Keratinocyte (primary cell): ENCODE results near the gene P3H2. TPM values are rescaled to one million over a fixed set of nuclear protein-coding genes. Genes with fewer than 3 reads are reported as not detected.

Experiments
- DNase-seq: peaks from one replicate; pipeline ENCODE4 v3.0.0-alpha.2; 2011; ENCODE audit warnings: low read depth, missing footprints, low spot score
- FAIRE-seq: peaks from 2 replicates; lab custom pipeline; 2011; peaks lifted over from hg19 to GRCh38; lab: Jason Lieb, UNC
- H2AFZ ChIP-seq: 2 replicates; pipeline ENCODE4 v1.6.0; 2012; ENCODE audit warnings: low read length, control low read depth, inconsistent platforms; ENCODE audit not compliant: control insufficient read depth
- H3K27ac ChIP-seq: 2 replicates; pipeline ENCODE4 v1.5.1; 2011; ENCODE audit warnings: low read length; ENCODE audit not compliant: control insufficient read depth, insufficient read depth
- H3K27me3 ChIP-seq: 3 replicates; pipeline ENCODE4 v1.6.0; 2011; ENCODE audit warnings: low read length; ENCODE audit not compliant: control insufficient read depth, insufficient read depth; ENCODE audit errors: extremely low read depth
- H3K36me3 ChIP-seq, 2 experiments: 2 replicates in 1 of 2; 3 replicates in 1 of 2; pipeline ENCODE4 v1.5.1; 2011; ENCODE audit warnings: low read length in 2 of 2, mild to moderate bottlenecking in 1 of 2; ENCODE audit not compliant: control insufficient read depth in 2 of 2, insufficient read depth in 2 of 2; ENCODE audit errors: extremely low read depth in 1 of 2
- H3K4me1 ChIP-seq: 3 replicates; pipeline ENCODE4 v1.5.1; 2011; ENCODE audit warnings: low read length; ENCODE audit not compliant: control insufficient read depth, insufficient read depth; ENCODE audit errors: extremely low read depth
- H3K4me2 ChIP-seq: 3 replicates; pipeline ENCODE4 v1.6.0; 2011; ENCODE audit warnings: low read depth, low read length; ENCODE audit not compliant: control insufficient read depth, insufficient read depth; ENCODE audit errors: extremely low read depth
- H3K4me3 ChIP-seq, 3 experiments: fragments of 200-600 bp in 1 of 3; sonication (generic) in 1 of 3; 2 replicates in 2 of 3; 3 replicates in 1 of 3; pipeline ENCODE4 v1.5.1; 2011 to 2016; ENCODE audit warnings: low read length in 3 of 3, mild to moderate bottlenecking in 3 of 3, control low read depth in 2 of 3, inconsistent platforms in 1 of 3, low read depth in 1 of 3, mixed read lengths in 1 of 3, mixed run types in 1 of 3, moderate library complexity in 1 of 3; ENCODE audit not compliant: control insufficient read depth in 2 of 3, insufficient read depth in 2 of 3; ENCODE audit errors: extremely low read depth in 1 of 3
- H3K79me2 ChIP-seq: 2 replicates; pipeline ENCODE4 v1.6.0; 2012; ENCODE audit warnings: low read length; ENCODE audit not compliant: control insufficient read depth, insufficient read depth
- H3K9ac ChIP-seq: 3 replicates; pipeline ENCODE4 v1.6.0; 2011; ENCODE audit warnings: low read length; ENCODE audit not compliant: control insufficient read depth, insufficient read depth; ENCODE audit errors: extremely low read depth
- H3K9me1 ChIP-seq: 3 replicates; pipeline ENCODE4 v1.6.0; 2011; ENCODE audit warnings: low read length; ENCODE audit not compliant: control insufficient read depth, insufficient read depth; ENCODE audit errors: extremely low read depth
- H3K9me3 ChIP-seq: 2 replicates; pipeline ENCODE4 v1.5.1; 2012; ENCODE audit warnings: low read depth, low read length; ENCODE audit not compliant: control insufficient read depth
- H4K20me1 ChIP-seq: 3 replicates; pipeline ENCODE4 v1.6.0; 2011; ENCODE audit warnings: low read length; ENCODE audit not compliant: control insufficient read depth, insufficient read depth; ENCODE audit errors: extremely low read depth
- CTCF ChIP-seq, 3 experiments: IDR thresholded peaks in 1 of 3; conservative IDR thresholded peaks in 1 of 3; optimal IDR thresholded peaks in 1 of 3; 2 replicates in 2 of 3; 3 replicates in 1 of 3; pipeline versions ENCODE3 to v1.5.1; 2011; ENCODE audit warnings: low read length in 3 of 3, mild to moderate bottlenecking in 3 of 3, moderate library complexity in 2 of 3, control low read depth in 1 of 3, inconsistent platforms in 1 of 3; ENCODE audit not compliant: insufficient read depth in 2 of 3; ENCODE audit errors: extremely low read depth in 1 of 3
- EZH2 ChIP-seq: IDR thresholded peaks from one replicate; pipeline ENCODE4 v1.6.1; 2012; ENCODE audit warnings: inconsistent platforms, mild to moderate bottlenecking, low read length, moderate library complexity
- dilution Hi-C: fragments of 300-500 bp; cut with MboI; formaldehyde crosslinking; loops from one replicate; pipeline ENCODE4 v1.7.0; 2020; ENCODE audit warnings: low sequenced_read_pairs; ENCODE audit not compliant: extremely low pct_ligation_motif_present
- polyA plus RNA-seq, 5 experiments: library from polyadenylated mRNA; depleted of rRNA in 3 of 5; stranded (reverse) in 3 of 5; stranded (forward) in 1 of 5; unstranded in 1 of 5; fragments of >200 nt; gene quantifications; 1 replicate in 1 of 5; 2 replicates in 3 of 5; 3 replicates in 1 of 5; pipeline versions ENCODE4 v1.2.1 to v1.2.3, GENCODE V29; 2011 to 2012; ENCODE audit warnings: missing spikeins in 2 of 5, low read depth in 1 of 5, low replicate concordance in 1 of 5

P3H2 gene
- polyA plus RNA-seq, 1 donor (not counting 4 experiments of a cell fraction or from before 2014, with no cell fraction given), result 115 TPM

DNA sequence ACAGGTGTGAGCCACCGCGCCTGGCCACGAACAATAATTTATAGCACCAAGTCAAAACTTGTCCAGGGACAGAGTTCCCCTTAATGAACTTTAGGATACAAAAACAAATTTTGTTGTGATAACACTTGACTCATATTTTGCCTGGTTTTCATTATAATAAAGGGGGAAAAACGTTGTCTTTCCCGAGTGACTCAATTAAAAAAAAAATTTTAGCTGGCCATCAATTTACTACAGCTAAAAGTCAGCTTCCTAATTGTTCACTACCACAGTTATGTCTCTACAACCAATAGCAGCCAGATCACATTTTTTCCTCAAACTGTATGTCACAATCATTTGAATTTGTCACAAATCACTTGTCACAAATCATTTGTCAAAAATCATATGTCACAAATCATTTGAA, 116.0 kb downstream of the P3H2 start:
- Histone ChIP-seq H4K20me1 (no peaks in the 10 kb centered on the region), H3K4me3 (no peak overlapping the region), H3K79me2 (peaks cover 11% of the 10 kb centered on the region), H3K9me3 (no peaks in the 10 kb centered on the region), H3K9me1 (no peaks in the 10 kb centered on the region), H3K9ac (no peak overlapping the region), H3K36me3 (no peaks in the 10 kb centered on the region), H3K4me1 (peaks cover 10% of the 10 kb centered on the region), H3K27me3 (no peaks in the 10 kb centered on the region), H2AFZ (no peak overlapping the region), H3K4me2 (no peak overlapping the region), H3K27ac (no peak overlapping the region)
- no peak for TF ChIP-seq EZH2
- TF ChIP-seq CTCF (optimal IDR thresholded peaks at IDR 0.05 in 1 of 3, IDR thresholded peaks at IDR 0.05 in 1 of 3, conservative IDR thresholded peaks at IDR 0.05 in 1 of 3; ENCODE audit: extremely low read depth in 1 of 3, insufficient read depth in 2 of 3, low read length in 3 of 3), result no peak
- FAIRE-seq (no peak), DNase-seq (no peak)
- dilution Hi-C loops, result no loop called here

- no peak overlapping the region for H3K27ac ChIP-seq
- H3K79me2 ChIP-seq, result peaks cover 18% of the 10 kb centered on the region
- TF ChIP-seq EZH2 (no peak), CTCF (optimal IDR thresholded peaks at IDR 0.05 in 1 of 3, IDR thresholded peaks at IDR 0.05 in 1 of 3, conservative IDR thresholded peaks at IDR 0.05 in 1 of 3; ENCODE audit: extremely low read depth in 1 of 3, insufficient read depth in 2 of 3, low read length in 3 of 3) (no peak)
- no peaks in the 10 kb centered on the region for H3K27me3 ChIP-seq
- H3K4me1 ChIP-seq, result peaks cover 10% of the 10 kb centered on the region
- dilution Hi-C loops, result no loop called here
- H2AFZ ChIP-seq, result no peak overlapping the region
- H3K9me1 ChIP-seq, result no peaks in the 10 kb centered on the region
- H3K4me2 ChIP-seq, result peak overlapping the region; percentile 4
- peak; percentile 96 for FAIRE-seq
- H3K9me3 ChIP-seq, result no peaks in the 10 kb centered on the region
- DNase-seq, result no peak
- no peaks in the 10 kb centered on the region for H4K20me1 ChIP-seq
- no peaks in the 10 kb centered on the region for H3K36me3 ChIP-seq
- H3K4me3 ChIP-seq, result no peak overlapping the region
- H3K9ac ChIP-seq, result no peak overlapping the region
These were observed 117.0 kb downstream of the P3H2 start for GRCh38 chr3:190003681-190004123.
